HG03280 (cell line): Measurements from ENCODE around the gene GABPB2.
A peak's percentile ranks its signal among the peaks of the same experiment; 100 is the strongest.

Experiments
- ATAC-seq: cut with Tn5 transposase; IDR thresholded peaks from one replicate; pipeline ENCODE4 v1.9.1; 2021; ENCODE audit warnings: mild to moderate bottlenecking, moderate library complexity; ENCODE audit not compliant: unreplicated experiment

The GABPB2 gene

DNA sequence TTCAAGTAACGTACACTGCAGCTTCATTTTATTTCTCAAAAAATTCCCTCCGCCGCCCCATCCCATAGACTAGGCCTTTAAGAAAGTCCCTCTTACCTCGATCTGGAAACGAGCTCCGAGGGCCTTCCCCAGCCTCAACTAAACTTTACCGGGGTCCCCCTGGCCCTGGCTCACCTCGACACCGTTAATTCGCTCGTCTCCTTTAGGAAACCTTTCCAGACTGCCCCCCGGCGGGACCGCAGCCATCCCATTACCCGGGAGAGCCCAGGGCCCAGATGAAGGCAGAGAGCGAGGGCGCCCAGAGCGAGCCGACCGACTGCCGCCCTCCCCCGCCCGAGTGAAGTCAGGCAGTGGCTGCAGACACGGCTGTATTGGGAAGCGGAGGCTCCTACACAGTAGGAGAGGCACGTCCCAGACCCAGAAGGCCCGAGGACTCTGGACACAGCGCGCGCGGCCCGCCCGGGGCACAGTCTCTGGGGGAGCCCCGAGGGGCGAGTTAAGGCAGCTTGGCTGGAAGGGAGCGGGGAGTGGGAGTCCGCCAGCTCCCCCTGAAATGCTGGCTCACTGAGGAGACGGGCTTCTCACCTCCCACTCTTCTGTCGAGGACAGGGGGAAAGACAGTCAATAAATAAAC is 61.3 kb downstream of the GABPB2 start:
- no peak for ATAC-seq

DNA sequence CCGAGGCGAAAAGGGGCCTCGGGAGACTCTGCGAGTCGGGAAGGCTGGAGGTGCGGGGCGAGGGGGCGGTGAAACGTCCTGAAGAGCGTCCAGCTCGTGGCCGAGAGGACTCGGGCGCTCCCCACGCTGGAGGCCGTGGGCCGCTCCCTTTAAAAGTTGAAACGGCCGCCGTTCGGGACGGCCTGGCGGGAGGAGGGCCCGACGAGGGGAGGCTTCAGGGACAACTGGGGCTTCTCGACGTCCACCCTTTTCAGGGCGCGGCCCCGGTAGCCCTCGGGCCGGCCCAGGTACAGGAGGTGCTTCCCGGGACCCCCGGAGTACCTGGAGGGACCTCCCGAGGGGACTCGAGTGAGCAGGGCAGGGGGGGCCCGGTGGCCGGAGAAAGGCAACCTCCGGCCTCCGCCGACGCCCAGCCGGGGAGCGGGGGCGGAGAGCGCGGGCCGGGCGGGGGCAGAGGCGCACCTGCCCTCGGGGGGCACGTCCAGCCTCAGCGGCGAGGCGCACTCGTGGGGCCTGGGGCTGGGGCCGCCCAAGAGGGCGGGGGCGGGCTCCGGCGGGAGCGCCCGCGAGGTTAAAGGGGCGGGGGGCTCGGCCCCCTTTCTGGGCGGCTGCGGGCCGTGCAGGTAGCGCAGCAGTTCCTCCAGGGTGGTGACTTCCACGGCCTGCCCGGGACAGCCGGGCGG is 61.9 kb downstream of the GABPB2 start:
- ATAC-seq = no peak

DNA sequence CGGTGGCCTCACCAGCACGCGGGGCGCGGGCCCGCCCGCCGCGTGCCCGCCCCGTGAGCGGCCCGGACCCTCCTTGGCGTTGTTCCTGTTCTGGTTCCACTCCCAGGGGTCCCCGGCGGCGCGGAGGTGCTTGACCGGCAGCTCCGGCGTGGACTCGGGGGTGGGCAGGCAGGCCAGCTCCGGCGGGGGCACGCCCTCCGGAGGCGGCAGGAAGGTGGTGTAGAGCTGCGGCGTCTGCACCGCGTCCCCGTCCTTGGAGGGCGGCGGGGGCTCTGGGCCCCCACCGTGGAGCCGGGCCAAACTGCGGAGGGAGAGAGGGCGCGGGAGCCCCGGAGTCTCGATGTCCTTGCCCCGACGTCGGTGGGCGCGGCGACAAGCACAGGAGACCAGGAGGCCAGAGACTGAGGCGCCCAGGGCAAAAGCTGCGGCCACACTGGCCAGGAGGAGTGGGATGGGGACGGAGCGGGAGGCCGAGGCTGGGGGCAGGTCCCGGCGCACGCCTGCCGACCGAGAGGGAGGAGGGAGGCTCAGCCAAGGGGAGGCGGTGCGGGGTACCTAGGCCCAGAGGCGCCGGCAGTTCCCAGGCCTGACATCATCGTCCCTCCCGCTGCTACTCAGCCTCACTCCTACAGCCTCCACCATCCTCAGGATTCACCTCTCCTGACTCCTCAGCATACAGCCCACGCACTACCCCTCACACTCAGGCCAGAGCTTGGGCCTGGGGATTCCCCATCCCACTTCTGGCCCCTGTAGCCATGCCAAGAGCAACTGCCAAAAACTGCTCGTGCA is 62.7 kb downstream of the GABPB2 start:
- ATAC-seq = no peak

- no peak for ATAC-seq
Measured at GRCh38 chr1:151134396-151134795, 63.8 kb downstream of the GABPB2 start.

DNA sequence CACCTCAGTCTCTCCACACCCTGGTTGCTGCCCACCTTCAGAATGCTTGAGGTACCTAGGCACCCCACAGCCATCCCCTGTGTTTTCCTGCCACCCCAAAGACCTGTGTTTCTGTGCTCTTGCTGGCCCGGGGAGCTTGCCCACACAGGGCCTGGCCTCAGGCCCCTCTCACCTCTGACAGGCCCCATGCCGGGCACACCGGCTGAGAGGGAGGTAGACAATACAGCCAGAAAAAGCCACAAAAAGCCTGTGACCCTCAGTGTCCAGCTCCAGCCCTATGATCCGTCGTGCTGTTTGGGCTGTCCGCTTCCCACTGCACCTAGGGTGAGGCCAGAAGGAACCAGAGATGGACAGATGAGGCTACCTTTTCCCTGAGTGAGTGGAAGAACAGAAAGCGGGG is 64.4 kb downstream of the GABPB2 start:
- ATAC-seq = no peak

DNA sequence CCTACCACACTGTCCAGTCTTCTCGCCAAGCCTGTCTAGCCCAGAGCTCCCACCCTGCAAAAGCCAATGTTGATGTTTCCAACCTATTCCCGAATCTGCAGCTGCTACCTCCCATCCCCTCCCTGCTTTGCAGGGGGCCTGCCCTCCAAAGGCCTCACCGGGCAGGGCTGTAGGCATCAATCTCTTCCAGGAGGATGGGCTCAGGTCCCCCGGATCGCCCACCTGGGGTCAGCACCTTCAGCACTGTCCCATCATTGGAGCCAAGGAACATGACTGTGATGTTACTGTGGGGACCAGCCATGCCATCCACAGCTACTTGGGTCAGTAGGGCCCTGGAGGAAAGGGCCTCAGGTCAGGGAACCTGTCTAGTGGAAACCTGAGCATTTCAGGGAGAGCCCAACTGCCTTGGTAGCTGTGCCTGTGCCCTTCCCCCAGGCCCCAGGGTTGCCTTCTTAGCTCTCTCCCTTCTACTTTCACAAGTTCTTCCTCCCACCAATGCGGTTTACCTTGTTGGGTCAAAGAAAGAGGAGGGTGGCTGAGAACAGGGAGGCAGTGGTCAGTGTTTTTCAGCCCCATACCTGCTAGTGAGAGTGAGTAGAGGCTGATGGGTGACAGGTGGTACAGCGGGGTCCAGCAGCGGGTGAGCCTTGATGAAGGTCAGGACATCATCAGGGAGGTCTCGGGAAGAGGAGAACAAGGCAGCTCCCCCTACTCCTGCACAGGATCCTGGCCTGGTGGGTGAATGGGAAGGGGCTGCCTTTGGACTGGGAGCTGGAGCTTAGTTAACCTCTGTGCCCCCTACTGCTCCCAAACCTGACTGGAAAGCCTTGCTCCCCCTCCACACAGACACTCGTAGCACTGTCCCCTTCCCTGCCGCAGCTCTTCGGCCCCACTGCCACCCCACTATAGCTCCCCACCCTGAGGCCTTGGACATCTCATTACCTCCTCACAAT is 65.1 kb downstream of the GABPB2 start:
- ATAC-seq = no peak

DNA sequence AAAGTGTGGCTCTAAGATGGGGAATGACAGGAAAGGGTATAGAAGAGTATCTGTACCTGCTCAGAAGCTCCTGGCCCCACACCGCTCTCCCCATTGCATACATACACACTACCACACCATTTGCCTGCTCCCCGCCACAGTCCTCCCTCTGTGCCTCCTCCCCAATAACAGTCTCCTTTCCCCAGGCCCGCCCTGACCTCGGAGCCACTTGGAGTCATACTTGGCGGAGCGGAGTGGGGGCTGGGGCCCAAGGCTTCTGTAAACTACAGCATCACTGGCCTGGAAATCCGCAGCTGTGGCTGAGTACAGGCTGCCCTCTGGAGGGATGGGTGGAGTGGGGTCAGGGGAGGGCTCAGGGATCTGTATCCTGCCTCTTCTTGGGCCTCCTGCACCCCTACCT is 67.2 kb downstream of the GABPB2 start:
- no peak for ATAC-seq

DNA sequence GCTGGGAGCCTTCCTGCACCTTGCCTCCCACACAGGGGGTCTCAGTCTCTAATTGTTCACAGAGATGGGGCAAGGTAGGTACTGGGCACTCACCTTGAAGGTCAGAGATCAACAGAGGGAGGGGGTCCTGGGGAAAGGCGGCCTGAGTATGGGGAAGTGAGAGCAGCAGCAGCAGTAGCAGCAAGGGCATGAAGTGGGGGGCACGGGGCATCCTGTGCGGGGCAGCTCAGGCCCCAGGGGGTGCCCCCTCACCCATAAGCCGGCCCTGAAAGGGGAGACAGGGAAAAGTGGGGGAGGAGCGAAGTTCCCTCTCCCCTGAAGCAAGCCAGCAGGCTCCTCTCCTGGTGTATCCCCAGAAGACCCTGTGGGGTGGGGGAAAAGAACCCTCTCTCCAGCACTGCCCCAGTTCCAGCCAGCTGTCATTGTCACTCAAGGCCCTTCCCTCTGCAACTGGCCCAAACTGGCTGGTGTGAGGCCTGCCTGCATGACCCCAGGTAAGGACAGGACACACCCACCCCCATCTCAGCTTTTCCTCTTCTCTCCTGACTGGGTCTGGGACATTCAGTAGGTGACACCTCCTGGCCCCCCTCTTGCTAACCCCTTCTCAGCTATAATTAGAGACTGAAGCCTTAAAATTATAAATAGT is 72.0 kb downstream of the GABPB2 start:
- ATAC-seq = no peak

GRCh38 chr1:151143057-151143435 is 72.5 kb downstream of the GABPB2 start:
- no peak for ATAC-seq

DNA sequence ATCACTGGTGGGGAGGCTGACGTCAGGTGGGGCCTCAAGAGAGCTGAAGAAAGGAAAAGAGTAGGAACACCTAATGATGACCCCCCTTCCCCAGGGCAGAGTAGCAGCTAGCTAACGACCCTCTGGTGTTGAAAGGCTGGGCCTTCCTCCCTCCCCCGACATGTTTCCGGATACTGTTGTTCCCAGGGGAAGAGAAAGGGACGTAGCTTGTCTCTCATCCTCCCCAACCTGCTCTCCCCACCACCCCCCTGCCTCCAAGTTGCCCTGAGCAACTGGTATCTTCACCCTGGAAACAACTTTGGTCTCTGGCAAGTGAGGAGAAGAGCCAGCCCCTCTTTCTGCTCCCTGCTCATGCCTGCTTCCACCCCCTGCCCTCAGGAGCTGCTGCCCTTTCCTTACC is 73.4 kb downstream of the GABPB2 start:
- no peak for ATAC-seq

DNA sequence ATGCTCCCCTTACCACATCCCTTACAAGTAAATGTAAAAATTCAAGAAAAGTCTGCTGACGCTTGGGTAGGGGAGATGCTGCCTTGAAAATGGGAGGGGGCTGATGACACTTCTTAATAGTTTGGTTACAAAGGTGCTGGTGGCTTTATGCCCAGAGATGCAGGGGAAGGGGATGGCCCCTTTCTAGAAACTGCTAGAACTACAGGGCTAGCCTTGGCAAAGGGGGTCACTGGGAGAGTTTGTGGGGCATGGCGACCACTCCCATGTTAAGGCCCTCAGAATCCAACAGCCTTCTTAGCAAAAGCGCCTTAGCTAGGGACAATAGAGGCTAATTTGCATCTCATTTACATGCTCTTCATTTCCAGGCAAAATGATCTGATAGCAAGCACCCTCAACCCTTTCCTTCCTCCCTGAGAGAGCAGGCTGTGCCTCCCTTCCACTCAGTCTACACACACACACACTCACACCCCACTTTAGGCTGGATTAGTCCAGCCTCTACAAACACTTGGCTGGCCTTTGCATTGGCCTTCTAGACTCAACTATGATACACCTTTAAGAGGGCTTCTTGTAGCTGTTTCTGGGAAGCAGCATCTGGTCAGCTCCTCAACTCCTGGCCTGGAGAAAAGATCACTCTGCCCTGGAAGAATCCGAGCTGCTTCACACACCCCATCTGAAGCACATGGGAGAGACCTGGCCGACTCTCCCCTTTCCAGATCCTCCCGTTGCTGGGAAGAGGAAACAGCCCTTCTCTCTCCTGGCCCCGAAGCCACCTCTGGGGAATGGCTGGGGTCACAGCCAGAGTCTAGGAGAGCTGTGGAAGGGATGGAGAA is 74.1 kb downstream of the GABPB2 start:
- no peak for ATAC-seq

DNA sequence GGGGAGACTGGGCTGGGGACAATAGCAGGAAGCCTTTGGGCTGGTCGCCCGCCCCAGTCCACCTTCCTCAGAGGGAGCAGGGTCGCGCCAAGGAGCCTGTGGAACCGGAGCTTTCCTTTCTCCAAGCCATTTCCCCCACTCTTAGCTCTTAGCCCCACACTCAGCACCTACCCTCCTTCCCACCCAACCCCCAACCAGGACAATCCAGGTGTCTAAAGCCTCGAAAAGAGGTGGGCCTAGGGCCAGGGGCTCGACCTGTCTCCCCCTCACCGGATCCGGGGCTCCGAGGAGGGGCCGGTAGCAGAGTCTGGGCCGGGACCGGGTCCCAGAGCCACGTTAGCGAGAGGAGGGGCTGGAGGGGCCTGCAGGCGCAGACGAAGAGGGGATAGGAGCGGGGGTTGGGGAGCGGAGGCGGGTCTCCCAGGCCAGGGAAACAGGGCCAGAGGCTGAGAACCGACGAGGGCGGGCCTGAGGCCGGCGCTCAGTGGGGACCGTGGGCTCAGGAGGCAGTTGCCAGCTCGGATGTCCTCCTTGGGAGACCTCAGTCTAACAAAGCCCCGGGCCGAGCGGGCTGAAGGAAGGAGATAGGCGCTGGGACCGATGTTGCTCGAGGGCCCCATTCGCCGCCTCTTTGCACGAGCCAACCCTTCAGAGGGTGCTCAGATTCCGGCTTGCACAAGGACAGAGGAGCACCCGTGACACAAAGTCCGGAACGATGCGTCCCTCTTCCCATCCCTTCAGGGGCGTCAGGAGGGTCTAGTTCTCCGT is 74.9 kb downstream of the GABPB2 start:
- no peak for ATAC-seq

DNA sequence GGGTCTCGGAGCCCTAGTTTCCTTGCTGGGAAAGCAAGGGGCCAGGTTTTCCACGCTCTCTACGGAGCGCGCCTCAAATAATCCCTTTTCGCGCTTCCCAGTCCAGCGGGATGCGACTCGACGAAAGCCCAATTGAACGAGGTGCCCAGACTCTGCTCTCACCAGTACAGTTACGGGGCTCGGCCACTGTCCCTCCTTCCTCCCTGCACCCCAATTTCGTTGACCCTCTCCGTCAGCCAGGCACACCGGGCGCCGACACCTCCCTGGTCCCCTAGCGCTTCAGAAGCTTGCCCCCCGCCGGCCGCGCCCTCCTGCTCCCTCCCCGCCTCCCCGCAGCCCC is 75.5 kb downstream of the GABPB2 start:
- ATAC-seq = no peak

DNA sequence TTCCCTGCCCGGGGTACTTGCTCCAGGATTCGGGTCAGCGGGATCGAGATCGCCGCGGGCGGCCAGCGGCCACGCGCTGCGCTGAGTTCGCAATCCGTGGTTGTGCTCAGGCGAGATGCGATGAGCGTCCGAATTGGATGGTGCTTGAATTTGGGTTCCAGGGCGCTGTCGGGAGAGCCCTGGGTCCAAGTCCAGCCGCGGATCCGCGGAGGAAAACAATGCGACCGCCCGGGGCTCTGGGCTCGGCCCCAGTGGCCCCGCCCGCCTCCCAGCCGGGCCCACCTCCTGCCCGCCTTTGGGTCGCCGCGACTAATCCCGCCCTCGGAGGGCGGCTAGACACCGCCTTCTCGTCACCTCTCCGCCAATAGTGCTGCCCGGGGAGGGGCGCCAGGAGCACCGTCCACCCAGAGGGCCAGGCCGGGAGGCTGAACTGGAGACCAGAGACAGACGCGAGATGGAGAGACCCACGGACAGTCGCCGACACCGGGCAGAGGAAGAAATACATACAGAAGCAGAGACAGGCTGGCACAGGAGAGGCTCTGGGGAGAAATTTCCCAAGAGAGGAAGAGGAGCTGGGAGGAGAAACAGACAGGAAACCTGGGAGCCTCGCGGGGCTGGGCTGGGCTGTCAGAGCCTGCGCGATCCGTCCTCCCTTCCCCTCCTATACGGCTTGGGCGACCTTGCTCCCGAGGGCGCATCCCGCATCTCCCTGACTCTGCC is 76.0 kb downstream of the GABPB2 start, which contains the start of gene SEMA6C:
Gene SEMA6C, minus strand, starts transcription at position 220 of the 720 bp plus-strand sequence. CDS start 4,010 bp downstream, outside the sequence.
- peak; percentile 95 for ATAC-seq

GRCh38 chr1:151147132-151147503 is 76.6 kb downstream of the GABPB2 start:
- ATAC-seq = no peak

DNA sequence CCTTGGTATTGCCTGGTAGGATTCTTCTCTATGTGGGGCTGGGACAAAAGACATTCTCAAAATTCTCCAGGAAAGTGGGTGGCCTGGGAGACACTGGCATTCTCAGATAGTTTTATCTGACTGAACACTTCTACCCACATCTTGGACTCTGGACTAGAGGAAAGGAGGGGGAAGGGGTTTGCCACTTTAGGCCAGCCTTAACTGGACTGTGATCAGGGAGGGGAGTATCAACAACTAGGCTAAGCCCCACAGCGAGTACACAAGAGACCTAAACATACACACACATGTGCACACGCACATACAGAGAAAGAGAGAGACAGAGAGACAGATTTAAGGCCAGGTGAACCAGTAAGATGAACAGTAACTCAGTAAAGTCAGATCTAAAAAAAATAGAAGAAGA is 77.1 kb downstream of the GABPB2 start:
- no peak for ATAC-seq

GRCh38 chr1:151156515-151156819 is 85.9 kb downstream of the GABPB2 start, which contains the start of gene TNFAIP8L2:
TNFAIP8L2 (plus strand) TSS chr1:151156649; CDS start chr1:151158698, 2,049 bp downstream.
- peak; percentile 71 for ATAC-seq

- ATAC-seq = no peak
Measured at GRCh38 chr1:151157067-151157531, 86.5 kb downstream of the GABPB2 start.
